Spinal cord (tissue), 10 donors: ENCODE measurements around the gene FCRLA. TPM values are rescaled to one million over a fixed set of nuclear protein-coding genes. Genes with fewer than 3 reads are reported as not detected.

Source experiments
- DNase-seq, 6 donors: peaks; one replicate each; pipeline versions ENCODE4 v3.0.0 to v3.0.0-alpha.2; 2013 to 2015; ENCODE audit warnings: low spot score in 6 of 6, low read depth in 4 of 6
- H3K27ac ChIP-seq: one replicate; pipeline ENCODE4 v1.5.1; 2013; ENCODE audit warnings: low read depth, low read length, control low read depth
- H3K27me3 ChIP-seq: one replicate; pipeline ENCODE4 v1.6.1; 2013; ENCODE audit warnings: low read length; ENCODE audit not compliant: control insufficient read depth, insufficient read depth
- H3K36me3 ChIP-seq: one replicate; pipeline ENCODE4 v1.6.1; 2013; ENCODE audit warnings: low read length; ENCODE audit not compliant: control insufficient read depth, insufficient read depth
- H3K4me1 ChIP-seq: one replicate; pipeline ENCODE4 v1.6.1; 2013; ENCODE audit warnings: low read length; ENCODE audit not compliant: control insufficient read depth, insufficient read depth
- H3K4me3 ChIP-seq: one replicate; pipeline ENCODE4 v1.5.1; 2013; ENCODE audit warnings: low read depth, low read length, control low read depth
- H3K9me3 ChIP-seq: one replicate; pipeline ENCODE4 v1.6.1; 2013; ENCODE audit warnings: low read length; ENCODE audit not compliant: control insufficient read depth, insufficient read depth
- WGBS: methylation state at CpG from one replicate; pipeline ENCODE4 v1.1.5; 2013; ENCODE audit warnings: missing lambda C conversion rate; ENCODE audit not compliant: insufficient coverage; 5-methylcytosine and 5-hydroxymethylcytosine counted together
- polyA plus RNA-seq, 2 donors: library from polyadenylated mRNA; unstranded; fragments of 120-200 nt; gene quantifications; one replicate each; pipeline ENCODE4 v1.2.1, GENCODE V29; 2013; ENCODE audit not compliant: insufficient read length in 2 of 2
- total RNA-seq, 2 donors: library from RNA; depleted of rRNA in 1 of 2; stranded (reverse); fragments of 120-200 nt in 1 of 2; fragments of >200 nt in 1 of 2; gene quantifications; one replicate each; pipeline versions ENCODE4 v1.2.3 to v1.2.4, GENCODE V29; 2013 to 2014
- donor health status: healthy.

Gene FCRLA
- total and polyA plus RNA-seq, 4 donors = 0.44 to 1.4 (median 0.74) TPM

GRCh38 chr1:161705537-161705936, 1.5 kb upstream of the FCRLA start:
- Histone ChIP-seq H3K27ac (no peak overlapping the region), H3K36me3 (no peaks in the 10 kb centered on the region), H3K4me1 (peaks cover 3% of the 10 kb centered on the region), H3K27me3 (no peaks in the 10 kb centered on the region), H3K9me3 (no peaks in the 10 kb centered on the region), H3K4me3 (no peak overlapping the region)
- no CpG with 5 or more reads among the region's 4 CpGs for WGBS
- no peak for DNase-seq

GRCh38 chr1:161706113-161706481, 932 bp upstream of the FCRLA start:
- no peaks in the 10 kb centered on the region for H3K27me3 ChIP-seq
- WGBS = 72% methylated on average over 2 of the region's 3 CpGs
- no peak overlapping the region for H3K27ac ChIP-seq
- H3K9me3 ChIP-seq = no peaks in the 10 kb centered on the region
- no peak for DNase-seq
- H3K36me3 ChIP-seq = no peaks in the 10 kb centered on the region
- no peak overlapping the region for H3K4me3 ChIP-seq
- peaks cover 3% of the 10 kb centered on the region for H3K4me1 ChIP-seq

DNA sequence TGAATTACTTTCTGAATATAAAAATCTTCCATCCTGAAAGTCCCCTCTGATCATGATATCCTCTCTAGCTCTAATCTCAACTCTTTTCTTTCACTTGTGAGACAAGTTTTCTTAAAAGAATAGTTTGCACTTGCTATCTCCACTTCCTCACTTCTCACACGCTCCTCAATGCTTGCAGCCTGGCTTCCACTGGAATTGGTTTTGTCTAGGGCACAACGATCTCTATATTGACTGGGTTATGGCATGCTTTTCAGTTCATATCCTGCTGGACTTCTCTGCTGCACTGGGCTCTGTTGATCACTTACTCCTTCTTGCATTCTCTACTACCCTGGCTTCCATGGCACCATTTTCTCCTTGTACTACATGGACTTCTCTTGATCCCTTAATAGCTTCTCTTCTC, 474 bp downstream of the FCRLA start:
- no peak for DNase-seq
- no peaks in the 10 kb centered on the region for H3K9me3 ChIP-seq
- WGBS = 73% methylated on average over 2 of the region's 2 CpGs

DNA sequence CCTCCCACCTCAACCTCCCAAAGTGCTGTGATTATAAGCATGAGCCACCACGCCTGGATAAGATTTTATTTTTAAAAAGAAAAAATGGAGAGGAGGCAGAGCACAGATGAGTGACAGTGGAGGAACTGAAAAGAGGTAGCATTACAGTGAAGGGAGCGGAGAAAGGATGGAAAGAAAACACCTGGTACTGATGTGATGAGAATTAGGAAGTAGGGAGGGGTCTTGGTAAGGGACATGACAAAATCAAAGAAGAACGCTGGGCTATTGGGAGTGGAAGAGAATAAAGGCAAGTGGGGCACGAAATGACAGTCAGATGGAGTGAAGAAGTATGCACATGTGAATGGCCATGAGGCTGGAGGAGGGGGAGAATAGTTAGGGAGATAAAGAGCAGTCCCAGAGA, 2.3 kb downstream of the FCRLA start:
- Histone ChIP-seq H3K4me3 (no peak overlapping the region), H3K4me1 (peaks cover 3% of the 10 kb centered on the region), H3K9me3 (no peaks in the 10 kb centered on the region), H3K27ac (no peak overlapping the region), H3K36me3 (no peaks in the 10 kb centered on the region), H3K27me3 (no peaks in the 10 kb centered on the region)
- no peak for DNase-seq
- 78% methylated on average over 4 of the region's 4 CpGs for WGBS

More for the DNA sequence above, 474 bp downstream of the FCRLA start:
- Histone ChIP-seq H3K36me3 (no peaks in the 10 kb centered on the region), H3K4me1 (peaks cover 3% of the 10 kb centered on the region), H3K4me3 (no peak overlapping the region), H3K27ac (no peak overlapping the region), H3K27me3 (no peaks in the 10 kb centered on the region)

- Histone ChIP-seq H3K36me3 (no peaks in the 10 kb centered on the region), H3K27me3 (no peaks in the 10 kb centered on the region), H3K4me1 (peaks cover 3% of the 10 kb centered on the region), H3K9me3 (no peaks in the 10 kb centered on the region), H3K27ac (no peak overlapping the region), H3K4me3 (no peak overlapping the region)
- WGBS = 91% methylated on average over 3 of the region's 4 CpGs
- no peak for DNase-seq
Measured at GRCh38 chr1:161710560-161710959, 3.5 kb downstream of the FCRLA start.

DNA sequence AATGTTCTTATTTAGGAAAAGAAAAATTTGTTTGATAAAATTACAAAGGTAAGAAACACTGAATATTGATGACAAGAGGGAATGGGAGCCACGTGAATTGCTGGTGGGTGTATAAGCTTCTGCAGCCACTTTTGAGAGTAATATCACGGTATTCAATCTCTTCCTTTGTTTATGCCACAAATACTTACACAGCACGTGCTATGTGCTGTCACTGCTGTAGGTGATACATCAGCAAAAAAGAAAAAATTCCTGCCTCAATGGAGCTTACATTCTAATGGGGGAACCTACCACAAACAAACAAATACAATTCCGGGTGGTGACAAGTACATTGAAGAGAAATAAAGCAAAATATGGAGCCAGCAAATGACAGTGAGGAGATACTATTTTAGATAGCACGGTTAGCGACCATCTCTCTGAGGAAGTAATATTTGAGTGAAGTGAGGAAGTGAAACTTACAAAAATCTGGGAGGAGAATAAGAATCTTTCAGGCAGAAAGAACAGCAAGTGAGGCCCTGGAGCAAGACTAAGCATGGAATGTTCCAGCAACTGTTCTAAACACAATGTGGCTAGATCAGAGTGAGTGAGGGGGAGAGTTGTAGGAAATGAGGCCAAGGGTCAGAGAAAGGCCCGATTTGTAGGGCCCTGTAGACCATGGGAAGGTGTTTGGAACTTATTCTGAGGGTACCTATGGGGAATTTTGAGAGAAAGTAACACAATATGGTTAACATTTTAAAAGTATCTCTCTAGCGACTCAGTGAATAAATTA, 11.7 kb downstream of the FCRLA start:
- no peaks in the 10 kb centered on the region for H3K4me1 ChIP-seq
- no peak overlapping the region for H3K27ac ChIP-seq
- no peak overlapping the region for H3K4me3 ChIP-seq
- H3K27me3 ChIP-seq = peaks cover 4% of the 10 kb centered on the region
- no peak for DNase-seq
- WGBS = 95% methylated on average over 3 of the region's 8 CpGs
- no peaks in the 10 kb centered on the region for H3K36me3 ChIP-seq
- no peaks in the 10 kb centered on the region for H3K9me3 ChIP-seq

- Histone ChIP-seq H3K27ac (no peak overlapping the region), H3K27me3 (peaks cover 4% of the 10 kb centered on the region), H3K4me1 (no peaks in the 10 kb centered on the region), H3K36me3 (no peaks in the 10 kb centered on the region), H3K9me3 (no peaks in the 10 kb centered on the region), H3K4me3 (no peak overlapping the region)
- WGBS = 100% methylated on average over 1 of the region's 1 CpG
- DNase-seq = no peak
Measured at GRCh38 chr1:161719325-161719611, 12.2 kb downstream of the FCRLA start.

- no CpG with 5 or more reads among the region's 1 CpG for WGBS
- Histone ChIP-seq H3K36me3 (no peaks in the 10 kb centered on the region), H3K4me1 (peaks cover 4% of the 10 kb centered on the region), H3K4me3 (no peak overlapping the region), H3K9me3 (no peaks in the 10 kb centered on the region), H3K27ac (no peak overlapping the region), H3K27me3 (peaks cover 4% of the 10 kb centered on the region)
- no peak for DNase-seq
Measured at GRCh38 chr1:161720422-161720821, 13.4 kb downstream of the FCRLA start.

GRCh38 chr1:161720956-161721737, 14.1 kb downstream of the FCRLA start, which contains the start of gene FCRLB:
FCRLB (plus strand) TSS chr1:161721544; CDS start chr1:161722673, 1,129 bp downstream.
- 100% methylated on average over 1 of the region's 4 CpGs for WGBS
- H3K4me3 ChIP-seq = no peak within 1 kb of the TSS
- H3K4me1 ChIP-seq = peaks cover 11% of the 10 kb centered on the region
- H3K27ac ChIP-seq = no peak within 1 kb of the TSS
- H3K27me3 ChIP-seq = peaks cover 4% of the 10 kb centered on the region
- no peaks in the 10 kb centered on the region for H3K9me3 ChIP-seq
- DNase-seq = no peak
- H3K36me3 ChIP-seq = no peaks in the 10 kb centered on the region
